Keratinocyte (primary cell): Measurements from ENCODE around the gene ZNF546.

ENCODE experiments used
- CTCF ChIP-seq, 3 experiments: IDR thresholded peaks in 1 of 3; conservative IDR thresholded peaks in 1 of 3; optimal IDR thresholded peaks in 1 of 3; 2 replicates in 2 of 3; 3 replicates in 1 of 3; pipeline versions ENCODE3 to v1.5.1; 2011; ENCODE audit warnings: low read length in 3 of 3, mild to moderate bottlenecking in 3 of 3, moderate library complexity in 2 of 3, control low read depth in 1 of 3, inconsistent platforms in 1 of 3; ENCODE audit not compliant: insufficient read depth in 2 of 3; ENCODE audit errors: extremely low read depth in 1 of 3
- EZH2 ChIP-seq: IDR thresholded peaks from one replicate; pipeline ENCODE4 v1.6.1; 2012; ENCODE audit warnings: inconsistent platforms, mild to moderate bottlenecking, low read length, moderate library complexity

GRCh38 chr19:39968789-39969188 is 28.1 kb upstream of the ZNF546 start:
- no peak for TF ChIP-seq CTCF (optimal IDR thresholded peaks at IDR 0.05 in 1 of 3, IDR thresholded peaks at IDR 0.05 in 1 of 3, conservative IDR thresholded peaks at IDR 0.05 in 1 of 3; ENCODE audit: extremely low read depth in 1 of 3, insufficient read depth in 2 of 3, low read length in 3 of 3)
- TF ChIP-seq EZH2, result no peak
